Peyer's patch (tissue), 4 donors: ENCODE data around the gene SPAG16. TPM values are rescaled to one million over a fixed set of nuclear protein-coding genes. Genes with fewer than 3 reads are reported as not detected.

Experiments
- DNase-seq, 3 donors: peaks; one replicate each; pipeline ENCODE4 v3.0.0-alpha.2; 2017 to 2019
- H3K27ac ChIP-seq, 4 donors: fragments of 200-600 bp; sonication (generic); one replicate each; pipeline ENCODE4 v1.5.1; 2016 to 2019
- H3K27me3 ChIP-seq, 2 donors: fragments of 200-600 bp; sonication (generic); one replicate each; pipeline ENCODE4 v1.5.1; 2019
- H3K36me3 ChIP-seq, 3 donors: fragments of 200-600 bp; sonication (generic); one replicate each; pipeline ENCODE4 v1.5.1; 2016 to 2019
- H3K4me1 ChIP-seq, 4 donors: fragments of 200-600 bp; sonication (generic); one replicate each; pipeline ENCODE4 v1.5.1; 2016 to 2019
- H3K4me3 ChIP-seq, 4 donors: fragments of 200-600 bp; sonication (generic); 1 replicate in 3 of 4; 2 replicates in 1 of 4; pipeline ENCODE4 v1.5.1; 2016 to 2019; ENCODE audit warnings: mild to moderate bottlenecking in 1 of 4
- H3K9me3 ChIP-seq, 4 donors: fragments of 200-600 bp; sonication (generic); one replicate each; pipeline ENCODE4 v1.5.1; 2016 to 2019; ENCODE audit warnings: mild to moderate bottlenecking in 1 of 4
- CTCF ChIP-seq, 6 experiments: fragments of 450-650 bp in 4 of 6; fragments of 200-600 bp in 2 of 6; sonication (generic) in 1 of 6; IDR thresholded peaks; one replicate each; pipeline ENCODE4 v1.5.1; 2017 to 2019; ENCODE audit warnings: antibody characterized with exemption in 6 of 6, mild to moderate bottlenecking in 3 of 6, moderate library complexity in 1 of 6
- POLR2A ChIP-seq, 2 donors: fragments of 450-650 bp; IDR thresholded peaks; one replicate each; pipeline ENCODE4 v1.5.1; 2017; ENCODE audit warnings: antibody characterized with exemption in 2 of 2, mild to moderate bottlenecking in 2 of 2, moderate library complexity in 2 of 2
- total RNA-seq, 4 donors: library from RNA; depleted of rRNA; stranded (reverse); fragments of >200 nt; gene quantifications; one replicate each; pipeline ENCODE4 v1.1.0, GENCODE V29; 2016

Gene SPAG16
- total RNA-seq, 4 donors from 2014 or later: 5.5 to 43.7 (median 10.0) TPM

- no peak overlapping the region for H3K27ac ChIP-seq
- no peak for TF ChIP-seq POLR2A (IDR thresholded peaks at IDR 0.05)
- no peak overlapping the region for H3K4me3 ChIP-seq
- no peak for DNase-seq
- peaks cover 0 to 6% (median 3%) of the 10 kb centered on the region in 4 donors for H3K9me3 ChIP-seq
- H3K27me3 ChIP-seq: no peaks in the 10 kb centered on the region
- no peaks in the 10 kb centered on the region for H3K4me1 ChIP-seq
- H3K36me3 ChIP-seq: no peaks in the 10 kb centered on the region
Measured at GRCh38 chr2:213476641-213477040, 192.4 kb downstream of the SPAG16 start.

- no peak for TF ChIP-seq POLR2A (IDR thresholded peaks at IDR 0.05)
- TF ChIP-seq CTCF (IDR thresholded peaks at IDR 0.05): no peak
- H3K4me1 ChIP-seq: no peaks in the 10 kb centered on the region
- DNase-seq: no peak
- no peaks in the 10 kb centered on the region for H3K9me3 ChIP-seq
- no peak overlapping the region for H3K4me3 ChIP-seq
- no peaks in the 10 kb centered on the region for H3K36me3 ChIP-seq
- no peak overlapping the region for H3K27ac ChIP-seq
- H3K27me3 ChIP-seq: no peaks in the 10 kb centered on the region
Measured at GRCh38 chr2:213490087-213490486, 205.8 kb downstream of the SPAG16 start.

GRCh38 chr2:213491376-213491775 lies 207.1 kb downstream of the SPAG16 start:
- Histone ChIP-seq H3K27me3 (no peaks in the 10 kb centered on the region), H3K4me1 (no peaks in the 10 kb centered on the region), H3K36me3 (no peaks in the 10 kb centered on the region), H3K27ac (no peak overlapping the region), H3K9me3 (no peaks in the 10 kb centered on the region), H3K4me3 (no peak overlapping the region)
- no peak for DNase-seq
- TF ChIP-seq POLR2A (IDR thresholded peaks at IDR 0.05) (no peak), CTCF (IDR thresholded peaks at IDR 0.05) (no peak)

- H3K4me3 ChIP-seq: no peak overlapping the region
- DNase-seq: no peak
- no peak overlapping the region for H3K27ac ChIP-seq
- TF ChIP-seq POLR2A (IDR thresholded peaks at IDR 0.05) (no peak), CTCF (IDR thresholded peaks at IDR 0.05) (no peak)
- no peaks in the 10 kb centered on the region for H3K9me3 ChIP-seq
- no peaks in the 10 kb centered on the region for H3K36me3 ChIP-seq
- no peaks in the 10 kb centered on the region for H3K4me1 ChIP-seq
- H3K27me3 ChIP-seq: no peaks in the 10 kb centered on the region
Measured at GRCh38 chr2:213496226-213496625, 212.0 kb downstream of the SPAG16 start.

GRCh38 chr2:213500881-213501280 lies 216.6 kb downstream of the SPAG16 start:
- no peak for DNase-seq
- TF ChIP-seq CTCF (IDR thresholded peaks at IDR 0.05) (no peak), POLR2A (IDR thresholded peaks at IDR 0.05) (no peak)
- Histone ChIP-seq H3K4me1 (no peaks in the 10 kb centered on the region), H3K27me3 (no peaks in the 10 kb centered on the region), H3K4me3 (no peak overlapping the region), H3K27ac (no peak overlapping the region), H3K36me3 (no peaks in the 10 kb centered on the region), H3K9me3 (no peaks in the 10 kb centered on the region)

GRCh38 chr2:213524164-213524563 lies 239.9 kb downstream of the SPAG16 start:
- H3K27ac ChIP-seq: no peak overlapping the region
- no peak for DNase-seq
- H3K36me3 ChIP-seq: no peaks in the 10 kb centered on the region
- TF ChIP-seq POLR2A (IDR thresholded peaks at IDR 0.05): no peak
- TF ChIP-seq CTCF (IDR thresholded peaks at IDR 0.05): no peak
- H3K4me1 ChIP-seq: no peaks in the 10 kb centered on the region
- H3K9me3 ChIP-seq: peaks cover 0 to 11% (median 0%) of the 10 kb centered on the region in 4 donors
- H3K27me3 ChIP-seq: no peaks in the 10 kb centered on the region
- no peak overlapping the region for H3K4me3 ChIP-seq
